Cardiac septum (tissue), 1 donor: ENCODE results near the gene ELOB. TPM values are rescaled to one million over a fixed set of nuclear protein-coding genes. Genes with fewer than 3 reads are reported as not detected.

Experiments used
- DNase-seq: peaks from one replicate; pipeline ENCODE4 v3.0.0-alpha.2; 2020; ENCODE audit warnings: low spot score
- intact Hi-C: fragments of 100-400 bp; cut with DNase I; formaldehyde crosslinking; loops from one replicate; pipeline ENCODE4 v1.14.0; 2022
- total RNA-seq: library from RNA; stranded (reverse); fragmentation: NEBNext Ultra II Directional; extraction: Animal tissue kit (Norgen Biotek cat#: 25700); gene quantifications from one replicate; pipeline ENCODE4 v1.2.1, GENCODE V29; 2021
- donor health status: DM: no; HTN: no; CAD: no.

The ELOB gene
- total RNA-seq, 1 donor from 2014 or later = 278 TPM

GRCh38 chr16:2786061-2786825 lies 9.2 kb upstream of the ELOB start:
- intact Hi-C loops = loop anchor here (10.0 kb wide), 1 partner anchor 51 kb away; no protein-coding TSS in a partner anchor
- peak; percentile 64 for DNase-seq

- peak; percentile 71 for DNase-seq
- intact Hi-C loops = loop anchor here (10.0 kb wide), 1 partner anchor 51 kb away; no protein-coding TSS in a partner anchor
These were observed 8.3 kb upstream of the ELOB start for GRCh38 chr16:2785101-2785991.

- intact Hi-C loops = loop anchor here (10.0 kb wide), 1 partner anchor 50 kb away; no protein-coding TSS in a partner anchor
- peak; percentile 61 for DNase-seq
These were observed 7.4 kb upstream of the ELOB start for GRCh38 chr16:2784358-2785100.

GRCh38 chr16:2783581-2784357 lies 6.7 kb upstream of the ELOB start:
- intact Hi-C loops = loop anchor here (10.0 kb wide), 1 partner anchor 49 kb away; no protein-coding TSS in a partner anchor
- DNase-seq = peak; percentile 22

GRCh38 chr16:2782583-2783351 lies 5.7 kb upstream of the ELOB start:
- DNase-seq = peak; percentile 47

GRCh38 chr16:2779978-2780898 lies 3.2 kb upstream of the ELOB start:
- peak; percentile 24 for DNase-seq
- intact Hi-C loops = loop anchor here (5.0 to 10.0 kb wide), 2 partner anchors 45 to 87 kb away; no protein-coding TSS in a partner anchor

More at GRCh38 chr16:2782583-2783351, 5.7 kb upstream of the ELOB start:
- intact Hi-C loops = loop anchor here (10.0 kb wide), 1 partner anchor 48 kb away; no protein-coding TSS in a partner anchor

- intact Hi-C loops = loop anchor here (5.0 kb wide), 1 partner anchor 88 kb away; no protein-coding TSS in a partner anchor
- peak; percentile 50 for DNase-seq
These were observed 2.3 kb upstream of the ELOB start for GRCh38 chr16:2779151-2779920.

- DNase-seq = no peak
- intact Hi-C loops = loop anchor here (5.0 kb wide), 1 partner anchor 89 kb away; no protein-coding TSS in a partner anchor
These were observed 1.5 kb upstream of the ELOB start for GRCh38 chr16:2778630-2778958.

GRCh38 chr16:2777903-2778629 lies 986 bp upstream of the ELOB start:
- DNase-seq = peak; percentile 44
- intact Hi-C loops = loop anchor here (2.0 to 5.0 kb wide), 2 partner anchors 25 to 89 kb away; partner anchors contain the start of gene SRRM2

- intact Hi-C loops = loop anchor here (2.0 to 5.0 kb wide), 2 partner anchors 24 to 91 kb away; partner anchors contain the start of gene SRRM2
- DNase-seq = peak; percentile 75
These were observed 460 bp downstream of the ELOB start for GRCh38 chr16:2776500-2777139.

- intact Hi-C loops = loop anchor here (2.0 to 5.0 kb wide), 2 partner anchors 23 to 91 kb away; partner anchors contain the start of gene SRRM2
- DNase-seq = peak; percentile 38
These were observed 1.1 kb downstream of the ELOB start for GRCh38 chr16:2775765-2776499.

GRCh38 chr16:2775131-2775716 lies 1.9 kb downstream of the ELOB start:
- intact Hi-C loops = loop anchor here (5.0 kb wide), 1 partner anchor 92 kb away; no protein-coding TSS in a partner anchor

GRCh38 chr16:2774161-2774891 lies 2.8 kb downstream of the ELOB start:
- intact Hi-C loops = no loop called here
- DNase-seq = peak; percentile 9

More at GRCh38 chr16:2775131-2775716, 1.9 kb downstream of the ELOB start:
- peak; percentile 51 for DNase-seq
